Measurements from ENCODE around the gene KBTBD13. TPM values are rescaled to one million over a fixed set of nuclear protein-coding genes. Genes with fewer than 3 reads are reported as not detected.

KBTBD13 gene
- polyA plus RNA-seq, 3 donors = 0.06 to 0.07 (median 0.07) TPM

GRCh38 chr15:65105038-65105437, 28.5 kb downstream of the KBTBD13 start:
- DNase-seq (ENCODE audit: low read depth in 3 of 3, low spot score in 2 of 3) = no peak

- DNase-seq (ENCODE audit: low read depth in 3 of 3, low spot score in 2 of 3) = no peak
Observed at GRCh38 chr15:65106011-65106590, 29.6 kb downstream of the KBTBD13 start.

GRCh38 chr15:65110676-65111292, 34.2 kb downstream of the KBTBD13 start:
- DNase-seq (ENCODE audit: low read depth in 3 of 3, low spot score in 2 of 3) = no peak

- no peak for DNase-seq (ENCODE audit: low read depth in 3 of 3, low spot score in 2 of 3)
Observed at GRCh38 chr15:65115086-65115485, 38.5 kb downstream of the KBTBD13 start, which contains the start of gene UBAP1L. Gene UBAP1L, minus strand, starts transcription at chr15:65115200. Its CDS starts 8,985 bp downstream, at chr15:65106215.

- DNase-seq (ENCODE audit: low read depth in 3 of 3, low spot score in 2 of 3) = no peak
Observed at GRCh38 chr15:65115542-65115941, 39.0 kb downstream of the KBTBD13 start.

Other genes starting within 250 kb of the KBTBD13 start
- gene PLEKHO2, start 234.8 kb upstream of the KBTBD13 start, polyA plus RNA-seq (ENCODE audit: insufficient read length in 3 of 3) = 10 to 100 TPM; 14.5 to 17.5 (median 16.0) TPM
- 1 to 10 TPM; 4.4 to 4.5 (median 4.4) TPM for gene ANKDD1A, start 164.8 kb upstream of the KBTBD13 start, polyA plus RNA-seq (ENCODE audit: insufficient read length in 3 of 3)
- gene SPG21, start 86.8 kb upstream of the KBTBD13 start, polyA plus RNA-seq (ENCODE audit: insufficient read length in 3 of 3) = 100 to 1,000 TPM; 106 to 119 (median 107) TPM
- gene MTFMT, start 47.1 kb upstream of the KBTBD13 start, polyA plus RNA-seq (ENCODE audit: insufficient read length in 3 of 3) = 10 to 100 TPM; 14.9 to 15.6 (median 15.4) TPM
- gene SLC51B, start 31.4 kb upstream of the KBTBD13 start, polyA plus RNA-seq (ENCODE audit: insufficient read length in 3 of 3) = 10 to 100 TPM; 10.1 to 13.2 (median 11.8) TPM
- gene RASL12, start 8.8 kb upstream of the KBTBD13 start, polyA plus RNA-seq (ENCODE audit: insufficient read length in 3 of 3) = 1 to 10 TPM; 5.9 to 7.8 (median 6.5) TPM
- 1 to 10 TPM; 2.2 to 3.1 (median 2.6) TPM for gene UBAP1L, start 38.5 kb downstream of the KBTBD13 start, polyA plus RNA-seq (ENCODE audit: insufficient read length in 3 of 3)
- gene PDCD7, start 57.1 kb downstream of the KBTBD13 start, polyA plus RNA-seq (ENCODE audit: insufficient read length in 3 of 3) = 10 to 100 TPM; 30.1 to 34.4 (median 31.9) TPM
- 10 to 100 TPM; 68.1 to 81.5 (median 75.1) TPM for gene CLPX, start 108.6 kb downstream of the KBTBD13 start, polyA plus RNA-seq (ENCODE audit: insufficient read length in 3 of 3)
- gene CILP, start 134.7 kb downstream of the KBTBD13 start, polyA plus RNA-seq (ENCODE audit: insufficient read length in 3 of 3) = 1 to 10 TPM; 2.8 to 3.3 (median 3.3) TPM
- 10 to 100 TPM; 15.4 to 18.5 (median 15.6) TPM for gene PARP16, start 210.1 kb downstream of the KBTBD13 start, polyA plus RNA-seq (ENCODE audit: insufficient read length in 3 of 3)
- gene RNU5A-1, start 219.3 kb downstream of the KBTBD13 start, polyA plus RNA-seq (ENCODE audit: insufficient read length in 3 of 3) = not detected
- gene RNU5B-1, start 227.9 kb downstream of the KBTBD13 start, polyA plus RNA-seq (ENCODE audit: insufficient read length in 3 of 3) = not detected

Data from right renal cortex interstitium (tissue), 3 donors.